Hepatocyte (in vitro differentiated cells): ENCODE data around the gene ABHD12B. TPM values are rescaled to one million over a fixed set of nuclear protein-coding genes. Genes with fewer than 3 reads are reported as not detected.

Experiments used
- DNase-seq: peaks from one replicate; pipeline ENCODE4 v3.0.0-alpha.2; 2016; ENCODE audit warnings: low spot score
- H2AFZ ChIP-seq: fragments of 200-600 bp; sonication (generic); 2 replicates; pipeline ENCODE4 v1.6.0; 2016; ENCODE audit warnings: antibody characterized with exemption, mild to moderate bottlenecking
- H3K27ac ChIP-seq: fragments of 200-600 bp; sonication (generic); 2 replicates; pipeline ENCODE4 v1.5.1; 2016; ENCODE audit warnings: mild to moderate bottlenecking
- H3K27me3 ChIP-seq: fragments of 200-600 bp; sonication (generic); 2 replicates; pipeline ENCODE4 v1.6.1; 2016
- H3K36me3 ChIP-seq: fragments of 200-600 bp; sonication (generic); replicated peaks from 2 replicates; pipeline ENCODE4 v1.5.1; 2016; ENCODE audit warnings: low read depth; ENCODE audit not compliant: insufficient read depth
- H3K4me1 ChIP-seq: fragments of 200-600 bp; sonication (generic); 2 replicates; pipeline ENCODE4 v1.5.1; 2016; ENCODE audit warnings: mild to moderate bottlenecking, moderate library complexity; ENCODE audit not compliant: insufficient read depth
- H3K4me2 ChIP-seq: fragments of 200-600 bp; sonication (generic); 2 replicates; pipeline ENCODE4 v1.6.0; 2016
- H3K4me3 ChIP-seq: fragments of 200-600 bp; sonication (generic); 2 replicates; pipeline ENCODE4 v1.5.1; 2016; ENCODE audit warnings: mild to moderate bottlenecking
- H3K79me2 ChIP-seq: fragments of 200-600 bp; sonication (generic); 2 replicates; pipeline ENCODE4 v1.6.0; 2017; ENCODE audit warnings: mild to moderate bottlenecking
- H3K9me2 ChIP-seq: fragments of 200-600 bp; sonication (generic); replicated peaks from 2 replicates; pipeline ENCODE4 v1.6.0; 2017; ENCODE audit warnings: mild to moderate bottlenecking; ENCODE audit not compliant: insufficient read depth
- H3K9me3 ChIP-seq: fragments of 200-600 bp; sonication (generic); 2 replicates; pipeline ENCODE4 v1.5.1; 2016; ENCODE audit warnings: low read depth, mild to moderate bottlenecking
- H4K20me1 ChIP-seq: fragments of 200-600 bp; sonication (generic); 2 replicates; pipeline ENCODE4 v1.6.0; 2016; ENCODE audit warnings: mild to moderate bottlenecking; ENCODE audit not compliant: insufficient read depth, poor library complexity, severe bottlenecking
- CTCF ChIP-seq: fragments of 200-600 bp; sonication (generic); IDR thresholded peaks from 2 replicates; pipeline ENCODE4 v1.5.1; 2016; ENCODE audit warnings: antibody characterized with exemption, mild to moderate bottlenecking; ENCODE audit not compliant: poor library complexity
- EZH2 ChIP-seq: fragments of 200-600 bp; sonication (generic); IDR thresholded peaks from 2 replicates; pipeline ENCODE4 v1.6.1; 2016; ENCODE audit warnings: antibody characterized with exemption, mild to moderate bottlenecking, borderline replicate concordance
- EZH2phosphoT487 ChIP-seq: fragments of 200-600 bp; sonication (generic); IDR thresholded peaks from one replicate; pipeline ENCODE4 v1.6.1; 2018; ENCODE audit warnings: antibody characterized with exemption, mild to moderate bottlenecking, low read depth, moderate library complexity; ENCODE audit not compliant: unreplicated experiment, severe bottlenecking
- WGBS: methylation state at CpG from one replicate; pipeline ENCODE4 v1.1.6; 2016; ENCODE audit warnings: low lambda C conversion rate; ENCODE audit errors: missing lambda C conversion rate; 5-methylcytosine and 5-hydroxymethylcytosine counted together
- polyA plus RNA-seq: library from polyadenylated mRNA; unstranded; fragments of >200 nt; fragmentation: Nextera tagmentation; extraction: Ambion mirVana; gene quantifications from 2 replicates; pipeline ENCODE4 v1.2.1, GENCODE V29; 2016
- total RNA-seq: library from RNA; depleted of rRNA; stranded (reverse); fragments of >200 nt; gene quantifications from 2 replicates; pipeline ENCODE4 v1.2.3, GENCODE V29; 2014

The ABHD12B gene
- total and polyA plus RNA-seq, 2 experiments from 2014 or later: not detected

GRCh38 chr14:50932592-50933495, 61.0 kb downstream of the ABHD12B start:
- Histone ChIP-seq H2AFZ (no peak overlapping the region), H3K4me3 (no peak overlapping the region), H4K20me1 (no peaks in the 10 kb centered on the region), H3K36me3 (no peaks in the 10 kb centered on the region), H3K79me2 (no peaks in the 10 kb centered on the region), H3K4me2 (no peak overlapping the region), H3K27me3 (no peaks in the 10 kb centered on the region), H3K9me3 (no peaks in the 10 kb centered on the region), H3K27ac (no peak overlapping the region), H3K9me2 (no peaks in the 10 kb centered on the region), H3K4me1 (peaks cover 6% of the 10 kb centered on the region)
- TF ChIP-seq EZH2phosphoT487: no peak
- TF ChIP-seq EZH2: no peak
- TF ChIP-seq CTCF: no peak
- WGBS: 82% methylated on average over 4 of the region's 4 CpGs
- DNase-seq: no peak

- Histone ChIP-seq H3K36me3 (no peaks in the 10 kb centered on the region), H3K4me3 (no peak overlapping the region), H4K20me1 (no peaks in the 10 kb centered on the region), H3K4me1 (peaks cover 9% of the 10 kb centered on the region), H3K4me2 (no peak overlapping the region), H2AFZ (no peak overlapping the region), H3K9me2 (no peaks in the 10 kb centered on the region), H3K79me2 (no peaks in the 10 kb centered on the region), H3K27me3 (no peaks in the 10 kb centered on the region), H3K27ac (no peak overlapping the region), H3K9me3 (no peaks in the 10 kb centered on the region)
- TF ChIP-seq CTCF: no peak
- TF ChIP-seq EZH2phosphoT487: no peak
- no peak for TF ChIP-seq EZH2
- no peak for DNase-seq
- WGBS: 67% methylated on average over 5 of the region's 5 CpGs
These were observed 63.5 kb downstream of the ABHD12B start for GRCh38 chr14:50935126-50936015.

- no peaks in the 10 kb centered on the region for H3K79me2 ChIP-seq
- H3K9me2 ChIP-seq: no peaks in the 10 kb centered on the region
- no peaks in the 10 kb centered on the region for H3K27me3 ChIP-seq
- no peak for TF ChIP-seq CTCF
- no peak for TF ChIP-seq EZH2phosphoT487
- H3K9me3 ChIP-seq: no peaks in the 10 kb centered on the region
- WGBS: 23% methylated on average over 2 of the region's 2 CpGs
- no peaks in the 10 kb centered on the region for H4K20me1 ChIP-seq
- no peaks in the 10 kb centered on the region for H3K36me3 ChIP-seq
- no peak overlapping the region for H2AFZ ChIP-seq
- H3K27ac ChIP-seq: no peak overlapping the region
- H3K4me3 ChIP-seq: no peak overlapping the region
- no peak overlapping the region for H3K4me2 ChIP-seq
- peaks cover 9% of the 10 kb centered on the region for H3K4me1 ChIP-seq
- no peak for DNase-seq
These were observed 64.1 kb downstream of the ABHD12B start for GRCh38 chr14:50936016-50936340.
